ENCODE measurements around the gene CASK. TPM values are rescaled to one million over a fixed set of nuclear protein-coding genes. Genes with fewer than 3 reads are reported as not detected.

Gene CASK
- total RNA-seq, 1 experiment from 2014 or later = 29.4 TPM

- POLR2A ChIA-PET (ENCODE audit: unreplicated experiment) = no interaction called here
- Histone ChIP-seq H2AFZ (no peak overlapping the region), H3K27me3 (ENCODE audit: insufficient read depth, low read depth) (no peaks in the 10 kb centered on the region), H3K27ac (no peak overlapping the region), H3F3A (ENCODE audit: insufficient read depth, low read depth) (no peaks in the 10 kb centered on the region), H3K9me3 (ENCODE audit: insufficient read depth, low read depth) (no peaks in the 10 kb centered on the region), H3K4me1 (replicated peaks; ENCODE audit: insufficient read depth) (no peaks in the 10 kb centered on the region), H3K9me2 (ENCODE audit: insufficient read depth) (no peaks in the 10 kb centered on the region), H3K79me2 (ENCODE audit: low read depth) (no peaks in the 10 kb centered on the region), H3K4me3 (no peak overlapping the region), H4K20me1 (ENCODE audit: insufficient read depth) (no peaks in the 10 kb centered on the region), H3K36me3 (ENCODE audit: low read depth) (no peaks in the 10 kb centered on the region), H3K4me2 (no peak overlapping the region)
- CTCF ChIA-PET = no interaction called here
- no TSS peak for BruUV-seq (replicated peaks)
- no peak for TF ChIP-seq CTCF (conservative IDR thresholded peaks at IDR 0.05)
- no peak for TF ChIP-seq EZH2 (IDR thresholded peaks at IDR 0.05; ENCODE audit: low read depth)
- intact Hi-C loops (cut with micrococcal nuclease; ENCODE audit: unreplicated experiment) = no loop called here
- DNase-seq = no peak
Measured at GRCh38 chrX:41590641-41591040, 332.7 kb downstream of the CASK start.

- TF ChIP-seq CTCF (conservative IDR thresholded peaks at IDR 0.05) (no peak), EZH2 (IDR thresholded peaks at IDR 0.05; ENCODE audit: low read depth) (no peak)
- intact Hi-C loops (cut with micrococcal nuclease; ENCODE audit: unreplicated experiment) = no loop called here
- Histone ChIP-seq H3K36me3 (ENCODE audit: low read depth) (no peaks in the 10 kb centered on the region), H3F3A (ENCODE audit: insufficient read depth, low read depth) (no peaks in the 10 kb centered on the region), H3K9me3 (ENCODE audit: insufficient read depth, low read depth) (no peaks in the 10 kb centered on the region), H3K4me1 (replicated peaks; ENCODE audit: insufficient read depth) (no peaks in the 10 kb centered on the region), H3K4me3 (no peak overlapping the region), H2AFZ (no peak overlapping the region), H3K27ac (no peak overlapping the region), H3K4me2 (no peak overlapping the region), H4K20me1 (ENCODE audit: insufficient read depth) (no peaks in the 10 kb centered on the region), H3K9me2 (ENCODE audit: insufficient read depth) (no peaks in the 10 kb centered on the region), H3K79me2 (ENCODE audit: low read depth) (no peaks in the 10 kb centered on the region), H3K27me3 (ENCODE audit: insufficient read depth, low read depth) (no peaks in the 10 kb centered on the region)
- no peak for DNase-seq
- no TSS peak for BruUV-seq (replicated peaks)
- CTCF ChIA-PET = no interaction called here
- POLR2A ChIA-PET (ENCODE audit: unreplicated experiment) = no interaction called here
Measured at GRCh38 chrX:41589634-41590270, 333.6 kb downstream of the CASK start.

- no peak for DNase-seq
- no peaks in the 10 kb centered on the region for H3F3A ChIP-seq (ENCODE audit: insufficient read depth, low read depth)
- CTCF ChIA-PET = no interaction called here
- H3K27me3 ChIP-seq (ENCODE audit: insufficient read depth, low read depth) = no peaks in the 10 kb centered on the region
- H3K4me3 ChIP-seq = no peak overlapping the region
- intact Hi-C loops (cut with micrococcal nuclease; ENCODE audit: unreplicated experiment) = no loop called here
- TF ChIP-seq CTCF (conservative IDR thresholded peaks at IDR 0.05) = no peak
- no peak for TF ChIP-seq EZH2 (IDR thresholded peaks at IDR 0.05; ENCODE audit: low read depth)
- no peak overlapping the region for H3K4me2 ChIP-seq
- no TSS peak for BruUV-seq (replicated peaks)
- H2AFZ ChIP-seq = no peak overlapping the region
- POLR2A ChIA-PET (ENCODE audit: unreplicated experiment) = no interaction called here
- no peaks in the 10 kb centered on the region for H4K20me1 ChIP-seq (ENCODE audit: insufficient read depth)
- H3K36me3 ChIP-seq (ENCODE audit: low read depth) = no peaks in the 10 kb centered on the region
- H3K27ac ChIP-seq = no peak overlapping the region
- H3K79me2 ChIP-seq (ENCODE audit: low read depth) = no peaks in the 10 kb centered on the region
- H3K9me2 ChIP-seq (ENCODE audit: insufficient read depth) = no peaks in the 10 kb centered on the region
- H3K9me3 ChIP-seq (ENCODE audit: insufficient read depth, low read depth) = no peaks in the 10 kb centered on the region
- no peaks in the 10 kb centered on the region for H3K4me1 ChIP-seq (replicated peaks; ENCODE audit: insufficient read depth)
Measured at GRCh38 chrX:41588271-41588670, 335.1 kb downstream of the CASK start.

Measured in PC-9 (cell line).